Activated T-cell treated with anti-CD3 and anti-CD28 coated beads for 1 hour (primary cell): Measurements from ENCODE around the gene TKTL1.
"Not testable (repeated sequence)": the region's sequence is repeated elsewhere in the genome, so short reads cannot be mapped to it uniquely, and the experiment has no call there.

Experiments used
- DNase-seq: peaks from one replicate; pipeline ENCODE4 v3.0.0-alpha.2; 2020; ENCODE audit warnings: low read depth

Gene TKTL1

GRCh38 chrX:154309041-154309775 lies 13.6 kb downstream of the TKTL1 start:
- DNase-seq: no peak

GRCh38 chrX:154310616-154311536 lies 15.3 kb downstream of the TKTL1 start:
- no peak for DNase-seq

- DNase-seq: no peak
Observed at GRCh38 chrX:154312116-154312515, 16.5 kb downstream of the TKTL1 start.

GRCh38 chrX:154313147-154313546 lies 17.6 kb downstream of the TKTL1 start:
- DNase-seq: no peak

GRCh38 chrX:154315416-154315815 lies 19.8 kb downstream of the TKTL1 start:
- no peak for DNase-seq

- DNase-seq: no peak
Observed at GRCh38 chrX:154317391-154317995, 21.9 kb downstream of the TKTL1 start.

- no peak for DNase-seq
Observed at GRCh38 chrX:154320406-154320805, 24.8 kb downstream of the TKTL1 start.

GRCh38 chrX:154321152-154321551 lies 25.6 kb downstream of the TKTL1 start:
- DNase-seq: no peak

GRCh38 chrX:154321594-154321993 lies 26.0 kb downstream of the TKTL1 start:
- DNase-seq: no peak

- no peak for DNase-seq
Observed at GRCh38 chrX:154322890-154323289, 27.3 kb downstream of the TKTL1 start.

GRCh38 chrX:154323537-154323936 lies 27.9 kb downstream of the TKTL1 start:
- no peak for DNase-seq

- DNase-seq: no peak
Observed at GRCh38 chrX:154325541-154325940, 29.9 kb downstream of the TKTL1 start.

- peak; percentile 28 for DNase-seq
Observed at GRCh38 chrX:154327038-154327820, 31.6 kb downstream of the TKTL1 start.

- no peak for DNase-seq
Observed at GRCh38 chrX:154328646-154329045, 33.1 kb downstream of the TKTL1 start.

GRCh38 chrX:154329294-154329693 lies 33.7 kb downstream of the TKTL1 start:
- DNase-seq: no peak

GRCh38 chrX:154332561-154332960 lies 37.0 kb downstream of the TKTL1 start:
- no peak for DNase-seq

- no peak for DNase-seq
Observed at GRCh38 chrX:154333116-154333515, 37.5 kb downstream of the TKTL1 start.

- DNase-seq: no peak
Observed at GRCh38 chrX:154333837-154334271, 38.3 kb downstream of the TKTL1 start.

GRCh38 chrX:154334496-154334895 lies 38.9 kb downstream of the TKTL1 start:
- no peak for DNase-seq

GRCh38 chrX:154341399-154342298 lies 46.1 kb downstream of the TKTL1 start:
- DNase-seq: not testable (repeated sequence)

GRCh38 chrX:154343063-154343462 lies 47.5 kb downstream of the TKTL1 start:
- DNase-seq: not testable (repeated sequence)
